Fibroblast of gingiva (primary cell): ENCODE results near the gene ADRM1.

Experiments used
- DNase-seq: peaks from one replicate; pipeline ENCODE4 v3.0.0-alpha.2; 2011; ENCODE audit warnings: low read depth

Gene ADRM1

DNA sequence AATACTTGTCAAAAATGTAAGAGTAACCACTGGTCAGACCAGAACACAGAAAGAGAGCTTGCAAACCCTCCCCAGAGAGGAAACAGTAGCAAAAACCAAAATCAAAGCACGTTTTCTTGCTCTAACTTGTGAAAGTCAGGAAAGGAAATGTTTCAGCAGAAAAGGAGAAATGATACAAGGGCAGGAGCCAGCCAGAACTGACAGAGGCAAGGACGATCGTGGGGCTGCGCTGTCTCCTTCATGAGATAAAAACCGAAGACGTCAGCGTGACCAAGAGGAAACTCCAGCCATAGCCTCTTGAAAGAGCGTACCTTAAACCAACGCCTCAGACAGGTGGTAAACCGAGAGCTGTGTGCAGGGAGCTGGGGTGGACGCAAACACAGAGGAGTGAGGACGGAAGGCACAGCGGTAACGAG, 36.9 kb downstream of the ADRM1 start:
- DNase-seq: no peak

DNA sequence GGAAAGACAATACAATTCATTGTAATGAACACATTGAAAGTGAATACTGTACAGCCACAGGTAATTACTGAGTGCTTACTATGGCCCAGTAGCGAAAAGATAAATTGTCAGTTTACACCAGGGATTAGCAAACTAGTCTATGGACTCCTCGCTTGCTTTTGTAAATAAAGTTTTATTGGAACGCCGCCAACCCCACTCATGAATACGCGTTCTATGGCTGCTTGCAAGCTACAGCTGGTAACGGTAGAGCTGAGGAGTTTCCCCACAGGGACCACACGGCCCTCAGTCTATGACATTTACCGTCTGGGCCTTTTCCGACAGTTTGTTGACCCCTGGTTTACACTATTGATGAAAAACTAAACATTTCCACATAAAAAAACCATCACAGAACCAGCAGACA, 40.1 kb downstream of the ADRM1 start:
- DNase-seq: no peak

DNA sequence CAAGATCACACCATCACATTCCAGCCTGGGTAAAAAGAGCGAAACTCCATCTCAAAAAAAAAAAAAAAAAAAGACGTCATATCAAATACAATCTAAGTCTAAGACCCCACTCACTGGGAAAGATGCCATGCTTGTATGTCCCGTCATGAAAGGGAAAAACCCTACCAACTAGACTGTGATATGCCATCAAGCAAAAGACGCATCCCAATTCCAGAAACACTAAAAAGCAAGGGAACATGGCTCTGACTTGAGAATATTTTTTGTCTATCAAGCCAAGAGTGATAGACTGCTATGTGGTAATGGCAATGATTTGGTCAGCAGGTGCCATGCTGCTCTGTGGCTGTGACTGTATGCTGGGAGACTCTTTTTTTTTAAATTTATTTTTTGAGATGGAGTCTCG, 41.3 kb downstream of the ADRM1 start:
- DNase-seq: no peak

DNA sequence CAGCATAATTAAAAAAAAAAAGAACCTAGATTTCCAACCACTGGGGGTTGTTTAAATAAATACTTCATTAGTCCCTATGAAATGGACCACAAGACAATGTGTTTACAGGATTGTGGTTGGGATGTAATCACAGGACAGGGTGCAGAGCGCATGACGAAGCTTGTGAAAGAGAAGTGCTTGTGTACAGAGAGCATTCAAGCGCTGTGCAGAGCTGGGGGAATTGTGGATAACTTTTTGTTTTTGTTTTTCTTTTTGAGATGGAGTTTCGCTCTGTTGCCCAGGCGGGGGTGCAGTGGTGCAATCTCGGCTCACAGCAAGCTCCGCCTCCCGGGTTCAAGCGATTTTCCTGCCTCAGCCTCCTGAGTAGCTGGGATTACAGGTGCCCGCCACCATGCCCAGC, 42.0 kb downstream of the ADRM1 start:
- DNase-seq: peak; percentile 86

DNA sequence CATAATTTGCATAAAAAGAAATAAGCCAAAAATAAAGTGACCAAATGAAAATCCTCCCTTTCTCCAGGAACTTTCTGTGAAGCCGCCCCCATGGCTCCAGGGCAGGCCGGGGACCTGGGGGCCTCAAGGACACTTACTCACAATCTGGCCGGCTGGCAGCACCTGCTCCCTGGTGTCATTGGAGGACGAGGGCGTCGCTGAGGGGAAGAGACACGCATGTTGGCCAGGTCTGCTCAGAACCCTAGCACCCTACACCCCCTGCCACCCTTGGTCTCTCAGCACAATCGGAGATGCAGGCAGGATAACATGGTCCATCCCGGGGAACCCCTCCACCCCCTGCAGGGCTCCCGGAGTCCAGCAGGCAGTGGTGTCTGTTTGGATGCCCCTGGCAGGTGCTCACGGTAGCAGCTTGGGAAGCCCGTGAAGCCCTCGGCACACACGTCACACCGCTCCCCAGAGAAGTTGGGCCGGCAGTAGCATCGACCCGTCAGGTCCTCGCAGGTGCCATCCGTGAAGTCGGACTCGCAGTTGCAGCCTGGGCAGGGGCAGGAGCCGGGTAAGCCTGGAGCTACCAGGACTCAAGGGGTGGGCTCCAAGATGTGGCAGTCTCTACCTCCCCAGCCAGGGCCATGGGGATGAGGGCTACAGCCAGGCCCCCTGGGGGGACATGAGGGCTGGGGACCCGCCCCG, 43.0 kb downstream of the ADRM1 start:
- DNase-seq: no peak

DNA sequence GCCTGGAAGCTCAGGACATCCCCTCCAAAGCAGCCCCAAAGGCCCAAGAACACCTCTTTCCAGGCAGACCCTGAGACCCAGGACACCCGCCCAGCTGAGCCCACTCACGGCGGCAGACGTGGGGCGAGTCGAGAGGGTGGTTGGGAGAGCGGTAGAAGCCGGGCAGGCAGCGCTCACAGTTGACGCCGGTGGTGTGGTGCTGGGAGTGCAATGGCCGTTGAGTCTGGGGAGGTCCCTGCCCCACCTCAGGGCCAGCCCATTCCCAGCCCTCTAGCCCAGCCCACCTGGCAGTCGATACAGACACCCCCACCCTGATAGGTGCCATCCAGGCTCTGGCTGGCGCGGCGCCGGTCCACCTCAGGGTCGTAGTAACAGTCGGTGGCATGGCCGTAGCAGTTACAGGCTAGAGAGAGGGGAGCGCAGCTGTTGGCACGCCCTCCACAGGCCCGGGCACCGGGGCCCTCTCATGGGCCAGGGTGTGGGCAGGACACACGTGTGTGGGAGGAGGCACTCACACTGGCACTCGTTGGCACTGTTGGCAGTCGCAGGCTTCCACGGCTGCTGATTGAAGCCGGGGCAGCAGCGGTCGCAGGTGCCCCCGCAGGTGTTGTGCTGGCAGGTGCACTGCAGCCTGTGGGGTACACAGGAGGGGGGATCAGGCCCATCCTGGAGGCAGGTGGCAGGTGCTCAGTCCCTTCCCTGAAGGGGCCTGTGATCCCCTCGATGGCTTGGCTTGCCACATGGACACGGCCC, 43.8 kb downstream of the ADRM1 start:
- DNase-seq: no peak

DNA sequence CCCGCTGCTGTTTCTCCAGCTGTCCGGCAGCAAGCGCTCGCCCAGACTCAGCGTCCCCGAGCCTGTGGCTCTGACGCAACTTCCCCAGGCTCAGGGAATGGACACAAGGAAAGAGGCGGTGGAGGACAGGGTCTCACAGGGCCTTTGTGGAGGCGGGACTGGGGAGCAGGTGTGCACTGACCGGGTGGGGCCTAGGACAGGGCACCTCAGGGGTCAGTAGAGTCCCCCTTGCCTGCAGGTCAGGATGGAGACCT, 44.3 kb downstream of the ADRM1 start:
- no peak for DNase-seq

DNA sequence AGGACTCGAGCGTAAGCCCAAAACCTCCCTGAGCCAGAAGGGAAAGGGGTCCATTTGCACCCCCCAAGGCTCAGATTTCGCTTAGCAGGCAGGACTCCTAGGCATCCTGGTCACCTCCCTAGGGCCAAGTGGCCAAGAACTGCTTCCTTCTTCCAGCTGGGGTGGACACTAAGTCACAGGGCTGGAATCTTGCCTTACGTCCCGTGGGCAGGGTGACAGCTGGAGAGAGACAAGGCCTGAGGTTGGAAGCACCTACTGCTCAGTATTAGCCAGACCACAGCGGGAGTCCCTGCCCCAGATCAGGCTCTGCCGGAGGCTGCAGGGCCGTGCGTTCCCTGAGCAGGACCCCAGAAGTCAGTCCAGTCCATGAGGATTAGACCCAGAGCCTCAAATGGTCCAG, 44.6 kb downstream of the ADRM1 start:
- no peak for DNase-seq

DNA sequence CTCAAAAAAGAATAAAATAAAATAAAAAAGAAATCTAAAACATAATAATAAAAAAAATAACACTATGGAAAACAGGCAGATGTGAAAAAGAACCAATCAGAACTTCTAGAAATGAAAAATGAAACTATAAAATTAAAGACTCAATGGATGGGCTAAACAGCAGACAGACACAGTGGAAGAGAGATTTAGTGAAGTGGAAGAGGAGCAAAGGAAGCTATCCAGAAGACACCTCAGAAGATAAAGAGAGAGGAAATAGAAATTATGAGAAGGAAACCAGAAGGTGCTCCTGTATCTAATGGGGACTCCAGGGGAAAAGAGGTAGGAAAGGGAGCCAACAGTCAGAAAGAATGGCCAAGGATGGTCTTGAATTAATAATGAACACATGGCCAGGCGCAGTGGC, 45.8 kb downstream of the ADRM1 start:
- no peak for DNase-seq

DNA sequence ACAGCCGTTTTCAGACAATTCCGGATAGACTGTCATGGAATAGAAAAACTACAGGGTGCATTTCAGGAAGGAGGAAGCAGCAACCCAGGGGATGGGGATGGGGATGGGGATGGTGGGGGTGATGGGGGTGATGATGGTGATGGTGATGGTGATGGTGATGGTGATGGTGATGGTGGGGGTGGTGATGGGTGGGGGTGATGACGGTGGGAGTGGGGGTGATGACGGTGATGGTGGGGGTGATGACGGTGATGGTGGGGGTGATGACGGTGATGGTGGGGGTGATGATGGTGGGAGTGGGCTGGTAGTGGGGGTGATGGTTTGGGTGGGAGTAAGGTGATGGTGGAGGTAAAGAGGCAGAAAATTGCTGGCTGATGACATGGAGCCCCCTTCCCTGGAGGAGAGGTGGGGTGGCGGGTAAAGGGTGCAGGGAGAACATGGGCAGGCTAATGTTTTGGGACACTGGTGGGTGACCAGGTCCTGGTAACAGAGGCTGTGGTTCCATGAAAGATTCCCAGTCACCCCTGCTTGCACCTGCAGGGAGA, 46.8 kb downstream of the ADRM1 start:
- no peak for DNase-seq

DNA sequence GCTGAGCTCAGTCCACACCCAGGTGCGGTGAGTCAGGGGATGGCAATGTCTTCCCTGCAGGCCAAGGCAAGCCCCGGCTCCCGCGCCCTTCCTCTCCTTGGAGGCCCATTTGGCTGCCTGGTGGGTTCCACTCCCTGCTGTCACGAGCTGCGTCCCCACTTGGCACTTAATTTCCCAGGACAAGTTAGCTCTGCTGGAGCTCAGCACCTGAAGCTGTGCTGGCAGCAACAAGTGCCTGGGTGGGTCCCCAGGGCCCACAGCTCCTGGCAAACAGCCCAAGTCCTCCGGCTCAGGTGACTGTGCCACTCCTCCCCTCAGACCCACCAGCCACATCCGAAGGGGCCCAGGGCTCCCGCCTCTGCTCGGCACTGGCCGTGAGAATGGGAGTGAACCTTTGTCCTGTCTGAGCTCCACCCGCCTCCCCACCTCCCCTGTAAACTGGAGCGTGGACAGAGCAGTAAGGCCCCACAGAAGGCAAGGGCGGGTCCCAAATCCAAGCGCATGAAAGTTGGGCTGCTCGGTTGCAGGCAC, 47.4 kb downstream of the ADRM1 start:
- DNase-seq: no peak

DNA sequence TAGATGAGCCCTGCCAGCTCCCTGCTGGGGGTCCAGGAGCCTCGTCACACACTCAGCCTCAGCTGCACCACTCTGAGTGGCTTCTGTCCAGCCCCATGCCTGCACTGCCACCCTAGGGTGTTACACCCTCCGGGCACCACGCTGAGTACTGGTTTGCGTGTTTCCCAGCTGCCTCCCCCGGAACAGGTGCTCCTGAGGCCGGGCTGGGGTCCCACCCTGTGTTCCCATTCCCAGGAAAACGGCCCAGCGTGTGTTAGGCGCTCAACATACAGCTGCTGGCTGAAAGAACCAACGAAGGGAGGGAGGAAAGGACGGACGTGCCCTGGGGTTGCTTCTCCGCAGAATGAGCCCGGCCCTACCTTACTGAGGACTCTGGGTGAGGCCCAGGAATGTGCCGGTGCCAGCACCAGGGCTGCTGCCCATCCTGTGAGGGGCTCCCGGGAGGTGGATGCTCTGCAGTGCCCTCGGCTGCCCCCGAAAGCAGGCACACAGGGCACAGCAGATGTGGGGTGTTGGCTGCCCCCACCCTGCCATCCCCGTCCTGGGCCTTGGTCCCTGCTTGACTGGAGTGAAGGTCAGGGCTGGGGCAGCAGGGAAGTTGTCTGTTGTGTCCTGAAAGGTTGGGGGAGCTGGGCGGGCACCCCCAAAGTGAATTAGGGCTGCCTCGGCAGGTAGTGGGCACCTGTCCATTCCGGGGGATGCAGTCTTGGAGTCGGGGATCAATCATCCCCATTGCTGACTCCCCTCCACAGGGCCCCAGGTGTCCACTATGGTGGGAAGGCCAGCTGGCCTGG, 48.0 kb downstream of the ADRM1 start:
- DNase-seq: no peak

DNA sequence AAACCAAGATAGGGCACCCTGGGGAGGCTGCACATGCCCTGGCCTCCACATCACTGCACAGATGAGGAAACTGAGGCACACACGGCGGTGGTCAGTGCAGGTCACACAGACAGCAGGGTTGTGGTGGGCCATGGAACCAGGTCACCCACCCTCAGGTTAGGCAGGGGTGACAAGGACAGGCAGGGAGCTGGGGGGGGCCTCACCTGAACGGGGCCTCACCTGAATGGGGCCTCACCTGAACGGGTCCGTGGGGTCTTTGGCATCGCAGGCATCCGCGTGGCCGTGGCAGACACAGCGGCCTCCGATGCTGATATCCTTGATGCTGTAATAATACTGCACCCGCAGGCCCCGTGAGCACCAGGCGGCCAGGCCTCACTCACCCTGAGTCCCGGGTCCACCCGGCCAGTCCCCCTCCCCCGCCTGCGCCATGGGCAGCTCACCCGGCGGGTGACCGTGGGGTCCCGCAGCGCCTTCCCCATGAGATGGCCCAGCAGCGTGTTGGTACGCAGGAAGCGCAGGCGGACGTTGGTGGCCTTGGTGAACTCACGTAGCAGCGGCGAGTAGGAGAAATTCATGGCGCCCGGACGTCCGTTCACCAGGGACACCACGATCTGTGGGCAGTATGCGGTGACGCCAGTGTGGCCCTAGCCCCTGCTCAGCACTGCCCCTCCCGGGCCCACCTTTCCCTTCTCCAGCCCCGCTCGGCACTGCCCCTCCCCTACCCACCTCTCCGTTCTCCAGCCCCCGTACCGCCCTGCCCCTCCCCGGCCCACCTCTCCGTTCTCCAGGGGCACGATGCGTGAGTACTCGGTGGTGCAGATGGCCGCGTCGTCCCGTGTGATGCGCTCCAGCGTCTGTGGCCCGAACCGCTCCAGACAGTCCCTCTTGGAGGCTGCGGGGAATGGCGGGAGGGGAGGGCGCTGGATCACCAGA, 48.9 kb downstream of the ADRM1 start:
- no peak for DNase-seq

DNA sequence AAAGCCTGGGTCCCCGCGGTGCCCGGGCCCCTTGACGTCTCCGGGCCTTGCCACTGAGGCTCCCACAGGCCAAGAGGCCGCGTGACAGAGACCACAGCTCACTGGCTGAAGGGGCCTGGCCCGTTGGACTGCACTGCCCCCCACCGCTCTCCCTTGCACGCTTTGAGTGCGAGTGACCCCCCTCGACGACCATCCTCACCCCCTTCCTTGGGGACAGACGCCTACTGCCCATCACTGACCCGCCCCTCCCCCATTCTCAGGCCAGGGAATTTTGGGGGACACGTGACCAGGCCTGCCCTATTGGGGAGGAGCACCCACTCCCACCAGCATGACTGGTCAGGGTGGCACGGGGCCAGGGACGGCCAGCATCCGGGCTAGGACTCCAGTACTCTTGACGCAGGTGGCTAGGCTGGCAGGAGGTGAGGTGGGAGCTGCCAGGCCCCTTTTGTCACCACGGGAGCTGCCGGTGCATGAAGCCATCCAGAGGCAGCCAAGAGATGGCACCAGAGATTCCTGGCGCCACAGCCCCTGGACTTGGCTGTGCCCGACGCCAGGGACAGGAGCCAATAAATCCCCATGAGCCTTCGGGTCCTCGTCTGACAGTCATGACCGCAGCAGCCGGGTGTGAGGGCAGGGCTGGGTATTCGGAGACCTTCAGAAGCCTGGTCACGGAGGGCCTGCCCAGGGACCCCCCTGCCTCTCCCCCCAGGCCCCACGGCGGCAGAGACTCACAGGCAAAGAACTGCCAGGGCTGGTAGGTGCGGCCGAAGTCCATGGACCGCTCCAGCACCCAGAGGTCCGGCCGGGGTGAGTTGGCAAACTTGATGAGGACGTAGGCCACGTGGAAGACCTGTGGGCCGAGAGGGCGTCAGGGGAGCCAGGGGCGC, 49.8 kb downstream of the ADRM1 start:
- DNase-seq: peak; percentile 57

DNA sequence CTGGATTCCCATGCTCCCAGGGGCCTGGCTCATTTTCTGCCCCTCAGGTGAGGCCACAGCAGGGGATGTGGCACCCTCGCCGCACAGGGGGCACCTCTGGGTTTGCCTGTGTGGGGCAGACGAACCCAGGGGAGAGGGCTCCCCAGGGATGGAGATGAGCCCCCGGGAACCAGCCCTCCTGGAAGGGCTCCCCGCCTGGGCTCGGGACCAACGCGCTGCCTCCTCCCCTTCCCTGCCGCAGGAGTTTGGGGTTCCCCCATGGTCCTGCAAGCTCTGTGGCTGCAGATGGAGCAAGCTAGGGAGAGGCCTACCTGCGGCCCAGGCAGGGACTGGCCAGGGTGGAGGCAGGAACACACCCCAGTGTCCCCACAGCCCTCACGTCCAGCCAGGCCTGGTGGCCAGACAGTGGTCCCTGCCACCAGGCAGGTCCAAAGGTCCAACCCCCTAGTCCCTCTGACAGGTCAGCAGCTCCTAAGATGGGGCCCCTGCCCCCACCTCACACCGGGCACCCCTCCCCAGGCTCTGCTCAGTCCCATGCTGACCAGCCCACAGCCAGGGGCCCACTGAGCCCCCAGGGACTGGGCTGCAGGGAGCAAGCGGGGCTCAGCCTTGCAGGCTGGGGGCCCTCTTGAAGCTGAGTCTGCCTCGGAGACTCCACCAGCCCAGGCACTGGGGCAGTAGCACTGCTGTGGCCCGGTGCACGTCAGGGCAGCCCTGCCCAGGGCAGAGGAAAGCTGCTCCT, 50.7 kb downstream of the ADRM1 start:
- DNase-seq: no peak

DNA sequence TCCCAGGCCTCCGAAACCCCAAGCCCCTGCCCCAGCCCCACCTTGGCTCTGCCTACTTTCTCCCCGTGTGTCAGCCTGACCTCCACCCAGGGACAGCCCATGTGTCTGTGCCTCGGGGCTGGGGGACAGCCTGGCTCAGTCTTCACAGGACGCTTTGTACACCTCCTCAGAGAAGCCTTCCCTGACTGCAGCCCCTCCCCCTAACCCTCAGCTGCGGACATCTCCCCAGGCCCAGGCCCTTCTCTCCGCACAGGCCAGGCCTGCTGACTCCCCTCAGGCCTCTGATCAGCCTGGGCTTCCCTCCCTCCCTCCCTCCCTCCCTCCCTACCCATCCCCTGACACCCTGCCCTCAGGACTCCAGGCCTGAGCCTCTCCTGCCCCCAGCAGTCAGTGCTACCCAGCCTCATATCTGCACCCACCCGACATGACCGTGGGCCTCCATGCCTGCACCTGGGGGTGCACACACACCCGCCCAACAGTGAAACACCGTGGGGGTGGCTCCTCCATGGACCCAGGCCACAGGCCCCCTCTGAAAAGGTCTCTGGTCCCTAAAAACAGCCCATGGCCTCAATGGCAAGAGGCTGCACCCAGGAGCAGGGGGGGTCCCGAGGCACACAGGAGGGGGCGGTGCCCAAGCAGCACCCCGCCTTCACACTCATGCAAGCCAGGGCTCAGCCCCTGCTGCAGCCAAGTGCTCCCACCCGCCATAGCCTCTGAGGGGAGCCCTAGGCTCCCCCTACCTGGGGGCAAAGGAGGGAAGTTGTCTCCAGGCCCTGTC, 51.4 kb downstream of the ADRM1 start:
- DNase-seq: no peak

DNA sequence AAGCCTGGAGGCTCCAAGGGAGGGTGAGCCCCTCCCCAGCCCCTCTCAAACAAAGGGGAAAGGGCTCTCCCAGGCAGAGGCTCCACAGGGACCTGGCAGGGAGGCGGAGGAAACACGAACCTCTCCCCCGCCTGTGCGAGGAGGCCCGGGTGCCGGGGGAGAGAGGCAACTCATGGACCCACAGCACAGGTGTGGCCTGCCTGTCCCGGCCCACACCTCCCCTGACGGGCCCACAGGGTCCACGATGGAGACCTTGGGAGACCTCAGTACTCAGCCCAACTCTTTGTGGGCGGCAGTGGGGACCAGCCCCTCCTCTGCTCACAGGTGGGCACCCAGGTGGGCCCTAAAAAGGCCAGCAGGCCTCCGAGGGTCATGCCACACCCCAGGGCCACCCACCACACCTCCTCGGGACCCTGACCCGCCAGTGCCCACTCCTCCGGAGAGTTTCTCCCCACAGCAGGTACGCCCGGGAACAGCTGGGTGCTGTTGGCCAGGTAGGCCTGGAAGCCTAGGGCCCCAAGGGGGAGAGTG, 52.1 kb downstream of the ADRM1 start:
- no peak for DNase-seq

DNA sequence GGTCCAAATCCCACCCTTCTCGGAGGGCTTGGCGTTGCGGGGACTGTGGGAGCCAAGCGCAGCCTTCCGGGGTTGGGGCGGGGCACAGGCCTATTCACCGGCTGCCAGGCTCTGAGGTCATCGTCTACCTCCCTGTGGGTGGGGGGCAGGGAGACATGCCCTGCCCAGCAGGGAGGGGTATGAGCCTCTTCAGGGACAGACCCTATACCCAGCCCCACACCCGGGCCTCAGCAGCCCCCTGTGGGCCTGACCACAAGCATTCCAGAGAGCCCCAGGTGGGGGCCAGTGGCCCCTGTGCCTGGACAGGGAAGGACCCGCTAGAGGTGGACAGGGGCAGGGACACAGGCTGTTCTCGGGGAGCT, 52.7 kb downstream of the ADRM1 start:
- DNase-seq: no peak
